HG03045 (cell line): ENCODE data around the gene CARD11.
"Not testable (repeated sequence)": the region's sequence is repeated elsewhere in the genome, so short reads cannot be mapped to it uniquely, and the experiment has no call there.

ENCODE experiments used
- ATAC-seq: cut with Tn5 transposase; IDR thresholded peaks from one replicate; pipeline ENCODE4 v1.9.1; 2021; ENCODE audit warnings: mild to moderate bottlenecking, moderate library complexity; ENCODE audit not compliant: unreplicated experiment

CARD11 gene

DNA sequence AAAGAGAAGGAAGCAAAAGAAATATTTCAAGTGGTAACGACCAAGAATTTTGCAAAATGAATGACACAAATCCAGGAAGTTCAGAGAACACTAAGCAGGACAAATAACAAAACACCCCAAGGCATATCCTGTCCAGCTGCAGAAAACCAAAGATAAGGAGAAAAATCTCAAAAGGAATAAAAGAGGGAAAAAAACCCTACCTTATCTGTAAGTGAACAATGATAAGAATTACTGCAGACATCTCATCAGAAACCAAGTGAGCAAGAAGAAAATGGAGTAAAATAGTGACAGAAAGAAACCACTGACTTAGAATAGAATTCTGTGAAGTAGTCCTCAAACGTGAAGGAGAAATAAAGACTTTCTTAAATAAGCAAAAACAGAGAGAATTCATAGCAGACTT, 21.8 kb downstream of the CARD11 start:
- ATAC-seq, result no peak

- not testable (repeated sequence) for ATAC-seq
These were observed 22.4 kb downstream of the CARD11 start for GRCh38 chr7:3021224-3021623.

DNA sequence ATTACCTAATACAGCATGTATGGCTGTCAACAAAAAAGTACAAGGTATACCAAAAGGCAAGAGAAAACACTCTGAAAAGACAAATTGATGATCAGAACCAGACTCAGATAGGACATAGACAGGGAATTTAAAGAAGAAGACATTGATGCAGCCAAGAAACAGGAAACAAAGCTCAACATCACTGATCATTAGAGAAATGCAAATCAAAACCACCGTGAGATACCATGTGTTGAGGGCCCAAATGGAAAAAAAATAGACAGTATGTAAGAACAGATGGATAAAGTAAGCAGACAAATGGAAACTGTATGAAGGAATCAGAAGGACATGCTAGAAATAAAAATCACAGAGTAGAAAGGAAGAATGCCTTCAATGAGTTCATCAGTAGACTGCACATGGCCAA, 23.3 kb downstream of the CARD11 start:
- no peak for ATAC-seq

DNA sequence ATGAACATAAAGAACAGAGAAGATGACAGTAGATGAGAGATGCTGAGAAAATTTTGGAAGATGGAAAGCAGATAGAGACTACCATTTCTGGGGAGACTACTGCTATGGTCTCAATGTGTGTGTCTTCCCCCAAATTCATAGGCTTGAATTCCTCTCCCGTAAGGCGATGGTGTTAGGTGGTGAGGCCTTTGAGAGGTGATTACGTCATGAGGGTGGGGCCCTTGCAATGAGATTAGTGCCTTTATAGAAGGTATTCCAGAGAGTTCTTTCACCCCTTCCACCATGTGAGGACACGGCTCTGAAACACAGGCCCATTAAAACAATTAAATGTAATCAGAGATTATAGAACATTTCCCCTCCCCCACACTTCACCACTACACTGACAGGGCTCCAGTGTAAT, 23.9 kb downstream of the CARD11 start:
- ATAC-seq, result no peak

GRCh38 chr7:3013975-3014792, 29.5 kb downstream of the CARD11 start:
- ATAC-seq, result no peak

- ATAC-seq, result no peak
These were observed 32.3 kb downstream of the CARD11 start for GRCh38 chr7:3011211-3011852.

GRCh38 chr7:3010161-3010560, 33.5 kb downstream of the CARD11 start:
- no peak for ATAC-seq

DNA sequence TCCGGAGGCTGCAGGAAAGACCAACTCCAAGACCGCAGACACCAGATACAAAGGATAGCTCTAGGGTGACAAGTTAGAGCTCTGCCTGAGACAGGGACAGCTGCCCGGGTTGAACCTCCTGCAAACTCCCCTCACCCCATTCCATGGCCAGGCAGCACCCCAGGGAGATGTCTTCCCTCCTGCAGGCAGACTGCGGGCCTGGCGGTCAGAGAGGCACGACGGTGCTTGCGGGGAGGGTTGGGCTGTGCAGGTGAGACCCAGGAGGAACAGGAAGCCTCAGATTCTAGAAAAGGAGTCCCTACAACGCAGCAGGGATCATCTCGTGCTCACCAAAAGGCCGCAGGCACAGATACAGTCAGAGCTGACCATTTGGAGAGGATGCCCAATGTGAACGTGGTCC, 34.6 kb downstream of the CARD11 start:
- ATAC-seq, result no peak

DNA sequence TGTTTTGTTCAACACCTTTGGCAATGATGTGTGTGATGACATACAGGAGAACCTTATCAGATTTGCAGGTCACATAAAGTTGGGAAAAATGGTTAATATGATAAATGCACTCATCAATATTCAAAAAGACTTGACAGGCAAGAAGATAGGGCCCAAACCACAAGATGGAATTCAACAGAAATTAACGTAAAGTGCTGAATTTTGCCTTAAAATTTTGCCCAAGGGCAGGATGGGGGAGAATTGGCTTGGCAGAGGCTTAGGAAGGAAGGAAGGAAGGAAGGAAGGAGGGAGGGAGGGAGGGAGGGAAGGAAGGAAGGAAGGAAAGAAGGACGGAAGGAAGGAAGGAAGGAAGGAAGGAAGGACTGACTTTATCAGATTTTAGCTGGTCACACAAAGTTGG, 35.3 kb downstream of the CARD11 start:
- ATAC-seq, result no peak

GRCh38 chr7:3007696-3008095, 36.0 kb downstream of the CARD11 start:
- ATAC-seq, result no peak

DNA sequence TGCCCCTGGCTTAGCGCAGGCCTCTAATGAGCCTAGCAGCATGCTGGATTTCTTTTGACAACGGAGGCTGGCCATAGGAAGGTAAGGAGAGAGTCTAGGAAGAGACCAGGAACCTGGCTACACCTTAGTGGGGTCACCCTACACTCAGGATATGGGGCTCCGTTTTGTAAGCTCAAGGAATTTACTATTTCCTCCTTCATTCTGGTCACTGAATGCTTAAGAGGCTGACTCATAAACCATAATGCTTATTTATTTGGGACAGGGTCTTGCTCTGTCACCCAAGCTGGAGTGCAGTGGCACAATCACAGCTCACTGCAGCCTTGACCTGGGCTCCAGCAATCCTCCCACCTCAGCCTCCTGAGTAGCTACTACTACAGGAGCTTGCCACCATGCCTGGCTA, 38.4 kb downstream of the CARD11 start:
- no peak for ATAC-seq

GRCh38 chr7:3003936-3004335, 39.7 kb downstream of the CARD11 start:
- ATAC-seq, result no peak

DNA sequence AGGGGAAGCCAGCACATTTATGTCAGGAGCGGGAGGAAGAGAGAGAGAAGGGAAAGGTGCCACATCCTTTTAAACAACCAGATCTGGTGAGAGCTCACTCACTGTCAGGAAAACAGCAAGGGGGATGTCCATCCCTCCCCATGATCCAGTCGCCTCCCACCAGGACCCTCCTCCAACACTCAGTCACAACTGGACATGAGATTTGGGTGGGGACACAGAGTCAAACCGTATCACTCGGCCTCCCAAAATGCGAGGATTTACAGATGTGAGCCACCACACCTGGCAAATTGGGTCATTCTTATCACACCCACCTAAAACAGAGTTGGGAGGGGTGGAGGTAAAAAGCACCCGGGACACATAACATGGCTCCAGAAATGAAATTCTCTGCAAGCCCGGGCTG, 41.0 kb downstream of the CARD11 start:
- ATAC-seq, result no peak

DNA sequence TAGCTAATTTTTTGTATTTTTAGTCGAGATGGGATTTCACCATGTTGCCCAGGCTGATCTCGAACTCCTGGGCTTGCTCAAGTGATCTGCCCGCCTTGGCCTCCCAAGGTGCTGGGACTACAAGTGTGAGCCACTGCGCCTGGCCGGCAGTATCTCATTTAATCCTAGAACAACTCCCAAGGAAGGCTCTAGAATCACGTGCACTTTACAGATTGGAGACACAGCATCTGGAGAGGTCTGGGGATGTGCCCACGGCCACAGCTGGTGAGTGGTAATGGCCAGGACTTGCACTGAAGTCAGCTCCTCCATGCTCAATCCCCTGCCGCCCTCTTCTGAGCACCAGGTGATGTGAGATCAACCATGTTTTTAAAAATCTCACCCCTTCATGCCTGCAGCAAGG, 43.1 kb downstream of the CARD11 start:
- no peak for ATAC-seq

DNA sequence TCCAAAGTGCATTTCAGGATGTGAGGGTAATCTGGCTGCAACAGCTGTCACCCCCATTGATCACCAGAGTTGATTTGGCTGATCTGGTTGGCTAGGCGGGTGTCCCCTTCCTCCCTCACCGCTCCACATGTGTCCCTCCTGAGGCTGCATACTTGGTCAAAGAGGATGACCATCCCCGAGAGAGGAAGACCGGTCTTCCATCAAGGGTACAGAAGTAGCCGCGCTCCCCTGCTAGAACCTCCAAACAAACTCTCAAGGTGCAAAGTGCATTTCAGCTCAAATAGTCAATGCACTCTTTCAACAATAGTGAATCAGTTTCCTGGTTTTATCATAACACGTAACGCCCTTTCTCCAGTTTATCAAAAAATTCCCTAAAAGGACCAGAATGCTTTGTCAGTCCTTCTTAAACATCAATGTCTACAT, 44.6 kb downstream of the CARD11 start:
- no peak for ATAC-seq

DNA sequence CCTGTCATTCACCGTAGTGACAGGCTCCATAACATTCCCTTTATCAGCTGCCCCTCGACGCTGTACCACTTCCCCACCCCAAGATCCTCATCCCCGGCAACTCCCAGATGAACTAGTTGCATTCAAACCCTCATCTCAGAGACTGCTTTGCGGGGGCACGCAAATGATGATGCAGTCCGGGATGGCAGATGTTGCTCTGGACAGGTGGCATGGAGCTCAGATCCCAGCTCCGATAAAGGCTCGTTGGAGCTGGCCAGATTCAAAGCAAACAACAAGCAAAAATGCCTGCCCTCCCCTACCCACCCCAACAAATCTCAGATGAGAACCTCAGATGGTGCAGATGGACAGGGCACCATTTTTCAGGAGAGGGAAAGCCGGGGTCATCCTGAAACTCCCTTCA, 46.7 kb downstream of the CARD11 start:
- ATAC-seq, result no peak

GRCh38 chr7:2996141-2996540, 47.5 kb downstream of the CARD11 start:
- ATAC-seq, result no peak

GRCh38 chr7:2993868-2994267, 49.8 kb downstream of the CARD11 start:
- ATAC-seq, result no peak

GRCh38 chr7:2993396-2993795, 50.3 kb downstream of the CARD11 start:
- no peak for ATAC-seq

DNA sequence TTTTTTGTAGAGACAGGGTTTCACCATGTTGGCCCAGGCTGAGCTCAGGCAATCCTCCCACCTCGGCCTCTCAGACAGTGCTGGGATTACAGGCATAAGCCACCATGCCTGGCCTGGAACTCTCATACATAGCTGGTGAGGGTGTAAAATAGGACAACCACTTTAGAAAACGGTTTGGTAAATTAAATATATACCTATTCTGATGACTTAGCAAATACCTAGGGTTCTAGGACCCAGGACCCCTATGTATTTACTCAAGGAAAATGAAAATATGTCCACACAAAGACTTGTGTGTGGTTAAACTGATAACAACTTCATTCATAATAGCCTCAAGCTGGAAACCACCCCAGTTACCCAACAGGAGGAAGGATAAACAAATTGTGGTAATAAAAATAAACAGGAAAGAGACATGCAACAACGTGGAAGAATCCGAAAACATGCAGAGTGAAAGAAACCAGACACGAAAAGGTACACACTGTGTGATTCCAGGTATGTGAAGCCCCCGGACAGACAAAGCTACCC, 52.7 kb downstream of the CARD11 start:
- ATAC-seq, result no peak

GRCh38 chr7:2986561-2986960, 57.1 kb downstream of the CARD11 start:
- ATAC-seq, result no peak

GRCh38 chr7:2985866-2986265, 57.8 kb downstream of the CARD11 start:
- no peak for ATAC-seq
